ENCODE measurements around the gene ANGEL1. TPM values are rescaled to one million over a fixed set of nuclear protein-coding genes. Genes with fewer than 3 reads are reported as not detected.

The ANGEL1 gene
- total and polyA plus RNA-seq, 2 of the 13 experiments (the other 11 are each of a cell fraction or from before 2014, with no cell fraction given) = 14.3 to 20.1 TPM

GRCh38 chr14:76820700-76821099 is 8.0 kb upstream of the ANGEL1 start (continued):
- TF ChIP-seq POGK (CRISPR knock-in tag; conservative IDR thresholded peaks at IDR 0.05) (no peak), ZMAT3 (CRISPR knock-in tag; conservative IDR thresholded peaks at IDR 0.05) (no peak), GPBP1L1 (CRISPR knock-in tag; IDR thresholded peaks at IDR 0.05) (no peak), DRAP1 (CRISPR knock-in tag; IDR thresholded peaks at IDR 0.05) (no peak), ZNF329 (CRISPR knock-in tag; IDR thresholded peaks at IDR 0.05; ENCODE audit: low read depth) (no peak)

GRCh38 chr14:76814726-76815645 is 2.3 kb upstream of the ANGEL1 start:
- Histone ChIP-seq H3K79me2 (ENCODE audit: insufficient read depth, low read length) (peaks cover 2% of the 10 kb centered on the region), H3K27me3 (ENCODE audit: control insufficient read depth in 1 of 2, insufficient read depth in 2 of 2, low read length in 2 of 2) (peaks cover 0 to 22% of the 10 kb centered on the region in 2 experiments; a peak in 1 of 5 replicates), H3K9ac (ENCODE audit: insufficient read depth, low read depth, low read length) (no peak overlapping the region), H3K4me3 (replicated peaks in 1 of 3; ENCODE audit: insufficient read depth in 1 of 3, low read depth in 2 of 3, low read length in 3 of 3) (no peak overlapping the region), H3K4me2 (ENCODE audit: low read depth, low read length) (no peak overlapping the region), H3K36me3 (replicated peaks in 1 of 2; ENCODE audit: control insufficient read depth in 1 of 2, insufficient read depth in 2 of 2, low read length in 2 of 2) (no peaks in the 10 kb centered on the region), H3K27ac (ENCODE audit: extremely low read length, insufficient read depth, low read length) (no peak overlapping the region), H4K20me1 (ENCODE audit: insufficient read depth, low read length) (no peaks in the 10 kb centered on the region), H3K4me1 (ENCODE audit: insufficient read depth, low read length) (peaks cover 22% of the 10 kb centered on the region), H3K9me3 (ENCODE audit: low read length) (no peaks in the 10 kb centered on the region), H2AFZ (ENCODE audit: low read length) (no peak overlapping the region)
- no peak for ATAC-seq
- no peak for FAIRE-seq
- intact Hi-C loops (cut with micrococcal nuclease; ENCODE audit: unreplicated experiment) = no loop called here
- no peak for TF ChIP-seq ZNF235 (CRISPR knock-in tag; IDR thresholded peaks at IDR 0.05; ENCODE audit: borderline replicate concordance)
- no peak for TF ChIP-seq ZNF616 (CRISPR knock-in tag; IDR thresholded peaks at IDR 0.05; ENCODE audit: low read depth)
- TF ChIP-seq JUN (CRISPR knock-in tag; IDR thresholded peaks at IDR 0.05) = no peak
- no peak for TF ChIP-seq ZNF547 (CRISPR knock-in tag; IDR thresholded peaks at IDR 0.05)
- TF ChIP-seq ERF (CRISPR knock-in tag; IDR thresholded peaks at IDR 0.05) = no peak
- TF ChIP-seq MTF1 (CRISPR knock-in tag; IDR thresholded peaks at IDR 0.05) = no peak
- TF ChIP-seq ZNF75D (CRISPR knock-in tag; IDR thresholded peaks at IDR 0.05; ENCODE audit: borderline replicate concordance) = no peak
- TF ChIP-seq NCOA1 (CRISPR knock-in tag; IDR thresholded peaks at IDR 0.05) = no peak
- ChIA-PET CTCF (ENCODE audit: low intra/inter-chr PET ratio, low total read pairs) (no interaction called here), POLR2A (no interaction called here)
- WGBS (ENCODE audit: low lambda C conversion rate) = 42% methylated on average over 6 of the region's 7 CpGs
- in situ Hi-C loops (cut with HindIII; ENCODE audit: extremely low pct_ligation_motif_present, low pct_unique_long_range_greater_than_20kb) = no loop called here
- no TSS peak for BruUV-seq (replicated peaks)
- DNase-seq (ENCODE audit: low spot score) = no peak

Data from HepG2 (cell line).